HCT116 (cell line): ENCODE data around the gene RPRML. TPM values are rescaled to one million over a fixed set of nuclear protein-coding genes. Genes with fewer than 3 reads are reported as not detected.

Experiments used
- ATAC-seq: fragments of 200-7000 bp; cut with Tn5 transposase; 2 replicates; pipeline ENCODE4 v1.9.1; 2020; ENCODE audit warnings: mild to moderate bottlenecking, moderate library complexity
- BruUV-seq: library from RNA; stranded (reverse); fragments of 400-500 nt; replicated peaks from 2 replicates; lab custom pipeline; 2021; lab: Mats Ljungman, UMichigan
- CTCF ChIA-PET: fragments of 300-600 bp; sonication (Branson Sonifier 250); formaldehyde crosslinking; loops from one replicate; lab custom pipeline; 2021; ENCODE audit warnings: antibody characterized with exemption; lab: Charles Lee
- POLR2A ChIA-PET: fragments of 300-600, 350-600 bp; sonication (Branson Sonifier 250); formaldehyde crosslinking; loops from one replicate; lab custom pipeline; 2021; ENCODE audit warnings: antibody characterized with exemption; lab: Charles Lee
- RAD21 ChIA-PET, 2 experiments: fragments of 300-600 bp; sonication (Branson Sonifier 250); formaldehyde crosslinking; loops; one replicate each; lab custom pipeline; 2023; ENCODE audit warnings: low total read pairs in 2 of 2; ENCODE audit not compliant: uncharacterized antibody in 2 of 2, unreplicated experiment in 2 of 2, low non-redundant PET in 1 of 2; lab: Charles Lee
- DNase-seq: peaks from one replicate; pipeline ENCODE4 v3.0.0-alpha.2; 2010; ENCODE audit warnings: low read depth, low spot score
- H2AFZ ChIP-seq: fragments of 200-600 bp; shearing (Covaris generic), sonication (generic); 2 replicates; pipeline ENCODE4 v1.6.1; 2017; ENCODE audit warnings: low read depth, mixed run types, mixed read lengths, antibody characterized with exemption, low read length; ENCODE audit not compliant: poor library complexity, severe bottlenecking
- H3K27ac ChIP-seq: 2 replicates; pipeline ENCODE4 v1.5.1; 2012; ENCODE audit warnings: low read depth, low read length
- H3K27me3 ChIP-seq: fragments of 200-600 bp; sonication (generic); 2 replicates; pipeline ENCODE4 v1.6.1; 2016; ENCODE audit warnings: mixed run types, low read length, mixed read lengths; ENCODE audit not compliant: insufficient read depth
- H3K36me3 ChIP-seq, 2 experiments: fragments of 200-500 bp in 1 of 2; fragments of 200-600 bp in 1 of 2; sonication (Bioruptor generic) in 1 of 2; sonication (generic) in 1 of 2; 2 replicates each; pipeline versions ENCODE4 v1.5.1 to v1.6.1; 2014 to 2016; ENCODE audit warnings: low read length in 2 of 2, inconsistent platforms in 1 of 2, mixed read lengths in 1 of 2, mixed run types in 1 of 2; ENCODE audit not compliant: insufficient read depth in 2 of 2, control insufficient read depth in 1 of 2
- H3K4me1 ChIP-seq, 2 experiments: fragments of 200-600 bp in 1 of 2; sonication (generic) in 1 of 2; 2 replicates each; pipeline versions ENCODE4 v1.5.1 to v1.6.1; 2012 to 2017; ENCODE audit warnings: low read length in 2 of 2, inconsistent platforms in 1 of 2, mild to moderate bottlenecking in 1 of 2, mixed read lengths in 1 of 2, mixed run types in 1 of 2, moderate library complexity in 1 of 2; ENCODE audit not compliant: insufficient read depth in 2 of 2, control insufficient read depth in 1 of 2
- H3K4me2 ChIP-seq: fragments of 200-600 bp; sonication (generic); 2 replicates; pipeline ENCODE4 v1.6.1; 2017; ENCODE audit warnings: mixed run types, low read length, mixed read lengths
- H3K4me3 ChIP-seq, 2 experiments: fragments of 200-600 bp in 1 of 2; sonication (generic) in 1 of 2; replicated peaks in 1 of 2; 2 replicates each; pipeline ENCODE4 v1.5.1; 2011 to 2016; ENCODE audit warnings: low read length in 2 of 2, control low read depth in 1 of 2, low read depth in 1 of 2, mild to moderate bottlenecking in 1 of 2, mixed read lengths in 1 of 2, mixed run types in 1 of 2
- H3K79me2 ChIP-seq: fragments of 200-600 bp; sonication (generic); 2 replicates; pipeline ENCODE4 v1.6.1; 2017; ENCODE audit warnings: mild to moderate bottlenecking, mixed run types, low read length, moderate library complexity, mixed read lengths; ENCODE audit not compliant: insufficient read depth
- H3K9ac ChIP-seq: fragments of 200-600 bp; sonication (generic); 2 replicates; pipeline ENCODE4 v1.6.1; 2016; ENCODE audit warnings: low read length, mixed read lengths
- H3K9me2 ChIP-seq: fragments of 200-600 bp; sonication (generic), shearing (Covaris generic); 2 replicates; pipeline ENCODE4 v1.6.1; 2017; ENCODE audit warnings: mixed run types, mild to moderate bottlenecking, moderate library complexity; ENCODE audit not compliant: insufficient read depth
- H3K9me3 ChIP-seq, 2 experiments: fragments of 200-500 bp in 1 of 2; fragments of 200-600 bp in 1 of 2; sonication (Bioruptor generic) in 1 of 2; sonication (generic) in 1 of 2; 2 replicates each; pipeline ENCODE4 v1.6.1; 2014 to 2017; ENCODE audit warnings: low read length in 2 of 2, mixed read lengths in 2 of 2, inconsistent platforms in 1 of 2, low read depth in 1 of 2, mild to moderate bottlenecking in 1 of 2, mixed run types in 1 of 2, moderate library complexity in 1 of 2; ENCODE audit not compliant: control insufficient read depth in 1 of 2, insufficient read depth in 1 of 2
- H4K20me1 ChIP-seq: fragments of 200-600 bp; sonication (generic), shearing (Covaris generic); 2 replicates; pipeline ENCODE4 v1.6.1; 2017; ENCODE audit warnings: mixed run types, mild to moderate bottlenecking, moderate library complexity; ENCODE audit not compliant: insufficient read depth
- CBX3 ChIP-seq: IDR thresholded peaks from 2 replicates; pipeline ENCODE4 v1.6.1; 2012; ENCODE audit warnings: low read depth
- CEBPB ChIP-seq: IDR thresholded peaks from 2 replicates; pipeline ENCODE4 v1.6.1; 2012; ENCODE audit warnings: low read depth
- EZH2 ChIP-seq: fragments of 200-600 bp; sonication (generic); IDR thresholded peaks from 2 replicates; pipeline ENCODE4 v1.6.1; 2017; ENCODE audit warnings: antibody characterized with exemption, mixed run types
- EZH2phosphoT487 ChIP-seq: fragments of 200-600 bp; IDR thresholded peaks from 2 replicates; pipeline ENCODE4 v1.6.1; 2018; ENCODE audit warnings: antibody characterized with exemption, borderline replicate concordance
- JUND ChIP-seq: IDR thresholded peaks from 2 replicates; pipeline ENCODE4 v1.6.1; 2012
- POLR2A ChIP-seq: IDR thresholded peaks from 2 replicates; pipeline ENCODE4 v1.7.0; 2011; ENCODE audit warnings: borderline replicate concordance; ENCODE audit not compliant: insufficient read depth, insufficient read length; ENCODE audit errors: extremely low read depth
- RAD21 ChIP-seq: IDR thresholded peaks from 2 replicates; pipeline ENCODE4 v1.6.1; 2012; ENCODE audit warnings: low read depth, mild to moderate bottlenecking
- SP1 ChIP-seq: IDR thresholded peaks from 2 replicates; pipeline ENCODE4 v1.6.1; 2012; ENCODE audit warnings: low read depth
- SRF ChIP-seq: IDR thresholded peaks from 2 replicates; pipeline ENCODE4 v1.6.1; 2012; ENCODE audit warnings: low read depth
- ZFX ChIP-seq: fragments of 450-650 bp; IDR thresholded peaks from 2 replicates; pipeline ENCODE4 v1.6.1; 2017
- ZNF274 ChIP-seq: fragments of 200-500 bp; sonication (Bioruptor generic); IDR thresholded peaks from 2 replicates; pipeline ENCODE4 v1.6.1; 2014; ENCODE audit warnings: mild to moderate bottlenecking, low read depth, low read length, inconsistent platforms
- intact Hi-C: fragments of 100-400 bp; cut with micrococcal nuclease; formaldehyde crosslinking; loops from 2 replicates; pipeline ENCODE4 v1.10.0; 2022
- total RNA-seq: library from RNA; stranded (reverse); gene quantifications from one replicate; pipeline ENCODE4 v1.2.1, GENCODE V29; 2021; ENCODE audit not compliant: unreplicated experiment

RPRML gene
- total RNA-seq, 1 experiment from 2014 or later = not detected

DNA sequence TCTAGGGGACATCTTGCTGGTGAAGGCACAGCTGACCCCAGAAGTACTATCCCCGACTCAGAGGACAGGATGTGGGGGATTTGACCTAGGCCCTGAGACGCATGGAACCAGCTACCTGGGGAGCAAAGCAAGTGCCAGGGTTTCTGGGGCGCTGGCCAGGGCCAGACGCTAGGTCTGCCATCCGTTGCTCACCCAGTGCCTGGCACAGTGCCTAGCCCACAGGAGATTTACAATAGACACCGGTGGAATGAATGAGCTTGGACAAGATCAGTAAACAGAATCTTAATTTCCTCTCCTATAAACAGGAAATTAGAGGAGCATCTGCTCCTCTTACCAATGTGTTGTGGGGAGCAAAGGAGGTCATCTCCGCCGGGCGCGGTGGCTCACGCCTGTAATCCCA lies 5.0 kb downstream of the RPRML start:
- ChIA-PET POLR2A (no interaction called here), RAD21 (interaction anchor here in 1 of 2 experiments (0.5 to 0.7 kb wide), 2 partner anchors 32 to 1841 kb away, joined by 3 to 5 read pairs; no protein-coding TSS in a partner anchor), CTCF (interaction anchor here (1.3 kb wide), 1 partner anchor 32 kb away, joined by 4 read pairs; no protein-coding TSS in a partner anchor)
- H4K20me1 ChIP-seq = no peaks in the 10 kb centered on the region
- H3K36me3 ChIP-seq = no peaks in the 10 kb centered on the region
- H3K27ac ChIP-seq = no peak overlapping the region
- H3K79me2 ChIP-seq = no peaks in the 10 kb centered on the region
- no peaks in the 10 kb centered on the region for H3K9me2 ChIP-seq
- H2AFZ ChIP-seq = no peak overlapping the region
- no peak for ATAC-seq
- H3K4me1 ChIP-seq = peaks cover 2 to 12% of the 10 kb centered on the region in 2 experiments; a peak in 3 of 4 replicates
- no peak for DNase-seq
- H3K9me3 ChIP-seq = no peaks in the 10 kb centered on the region
- TF ChIP-seq SP1 = no peak
- no peak for TF ChIP-seq ZFX
- TF ChIP-seq ZNF274 = no peak
- intact Hi-C loops = no loop called here
- H3K9ac ChIP-seq = no peak overlapping the region
- no peak overlapping the region for H3K4me2 ChIP-seq
- H3K27me3 ChIP-seq = no peaks in the 10 kb centered on the region
- H3K4me3 ChIP-seq = no peak overlapping the region
- BruUV-seq = no TSS peak

DNA sequence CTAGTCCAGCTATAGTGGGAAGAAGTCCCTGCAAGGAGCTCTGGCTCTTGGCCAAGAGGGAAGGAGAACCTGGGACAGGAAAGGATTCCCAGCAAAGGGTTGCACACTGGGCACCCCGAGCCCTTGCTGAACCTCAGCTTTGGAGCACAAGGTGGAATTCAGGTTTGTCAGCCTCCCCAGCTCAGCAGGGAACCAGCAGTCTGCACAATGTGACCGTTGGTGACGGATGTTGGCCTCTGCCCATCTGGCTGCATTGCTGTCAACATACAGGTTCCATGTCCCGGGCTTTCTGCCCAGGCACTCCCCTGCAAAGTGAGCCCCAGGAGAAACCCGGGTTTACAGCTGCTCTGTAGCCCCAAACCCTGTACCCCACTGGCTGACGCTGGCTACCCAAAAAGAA lies 6.7 kb downstream of the RPRML start:
- Histone ChIP-seq H4K20me1 (no peaks in the 10 kb centered on the region), H3K4me3 (no peak overlapping the region), H3K9me3 (no peaks in the 10 kb centered on the region), H3K79me2 (no peaks in the 10 kb centered on the region), H3K27ac (no peak overlapping the region), H3K9me2 (no peaks in the 10 kb centered on the region), H3K4me2 (no peak overlapping the region), H3K9ac (no peak overlapping the region), H3K36me3 (no peaks in the 10 kb centered on the region), H2AFZ (no peak overlapping the region), H3K27me3 (no peaks in the 10 kb centered on the region), H3K4me1 (peaks cover 0 to 5% of the 10 kb centered on the region in 2 experiments; a peak in 1 of 4 replicates)
- no peak for DNase-seq
- ChIA-PET RAD21 (no interaction called here), CTCF (no interaction called here), POLR2A (no interaction called here)
- intact Hi-C loops = no loop called here
- BruUV-seq = no TSS peak
- TF ChIP-seq RAD21 (no peak), JUND (no peak), EZH2phosphoT487 (no peak), SRF (no peak), CBX3 (no peak), ZFX (no peak), SP1 (no peak), CEBPB (no peak), EZH2 (no peak), POLR2A (no peak)
- no peak for ATAC-seq
